H1 (cell line): ENCODE data around the gene MCF2L2. TPM values are rescaled to one million over a fixed set of nuclear protein-coding genes. Genes with fewer than 3 reads are reported as not detected.

Source experiments
- EZH2 ChIP-seq: fragments of 200-600 bp; sonication (generic); IDR thresholded peaks from 2 replicates; pipeline ENCODE4 v1.7.1; 2012; ENCODE audit warnings: low read depth, mild to moderate bottlenecking, moderate library complexity, low read length, inconsistent platforms; ENCODE audit not compliant: severe bottlenecking
- polyA plus RNA-seq, 7 experiments: library from polyadenylated mRNA; depleted of rRNA in 3 of 7; stranded (reverse) in 5 of 7; unstranded in 2 of 7; fragments of >200 nt in 5 of 7; fragments of 200-250 nt in 2 of 7; gene quantifications; 1 replicate in 5 of 7; 2 replicates in 1 of 7; 4 replicates in 1 of 7; pipeline versions ENCODE4 v1.2.1 to v1.2.3, GENCODE V29; 2011 to 2013; ENCODE audit warnings: missing spikeins in 2 of 7, mixed read lengths in 2 of 7
- total RNA-seq: library from RNA; stranded (reverse); fragmentation: NEBNext Ultra II Directional; extraction: Animal tissue kit (Norgen Biotek cat#: 25700); gene quantifications from 2 replicates; pipeline ENCODE4 v1.2.1, GENCODE V29; 2021

MCF2L2 gene
- total and polyA plus RNA-seq, 2 of the 8 experiments (the other 6 are each of a cell fraction or from before 2014, with no cell fraction given): 4.1 to 13.7 TPM

GRCh38 chr3:183203670-183204069 lies 224.7 kb downstream of the MCF2L2 start (continued):
- TF ChIP-seq EZH2: no peak
- TF ChIP-seq, all 59 proteins: peak for 0
